HEK293 (cell line): ENCODE measurements around the gene BORCS6.

Experiments used
- CTCF ChIA-PET: fragments of 350-600 bp; formaldehyde crosslinking; extraction: SDS; loops from one replicate; lab custom pipeline; 2021; ENCODE audit warnings: antibody characterized with exemption; lab: Yijun Ruan, JAX
- POLR2A ChIA-PET: fragments of 300-600 bp; formaldehyde crosslinking; extraction: SDS; loops from one replicate; lab custom pipeline; 2020; ENCODE audit warnings: antibody characterized with exemption, inconsistent platforms; lab: Yijun Ruan, JAX
- H3K27ac ChIP-seq: fragments of 200-500 bp; sonication (Bioruptor generic); 2 replicates; pipeline ENCODE4 v1.5.1; 2014; ENCODE audit warnings: low read depth, low read length, control low read depth, inconsistent platforms; ENCODE audit errors: extremely low read depth
- H3K36me3 ChIP-seq, 2 experiments: fragments of 200-500 bp in 1 of 2; sonication (Bioruptor generic) in 1 of 2; 1 replicate in 1 of 2; 2 replicates in 1 of 2; pipeline ENCODE4 v1.5.1; 2014 to 2017; ENCODE audit warnings: inconsistent platforms in 2 of 2, low read length in 2 of 2; ENCODE audit not compliant: control insufficient read depth in 2 of 2, insufficient read depth in 1 of 2
- H3K4me1 ChIP-seq: fragments of 200-500 bp; sonication (Bioruptor generic); 2 replicates; pipeline ENCODE4 v1.5.1; 2014; ENCODE audit warnings: mild to moderate bottlenecking, low read length, inconsistent platforms; ENCODE audit not compliant: control insufficient read depth, insufficient read depth
- H3K4me3 ChIP-seq: 2 replicates; pipeline ENCODE4 v1.5.1; 2011; ENCODE audit warnings: low read depth, mild to moderate bottlenecking, control low read depth, low read length, moderate library complexity
- H3K9me3 ChIP-seq: fragments of 200-500 bp; sonication (Bioruptor generic); 2 replicates; pipeline ENCODE4 v1.5.1; 2014; ENCODE audit warnings: low read depth, low read length, inconsistent platforms; ENCODE audit not compliant: control insufficient read depth, insufficient read depth
- BCL11B ChIP-seq: fragments of 450-650 bp; formaldehyde crosslinking; IDR thresholded peaks from 2 replicates; pipeline ENCODE4 v1.5.1; 2016; ENCODE audit warnings: low read depth, missing biosample characterization, missing genetic modification characterization
- ELK4 ChIP-seq: IDR thresholded peaks from 2 replicates; pipeline ENCODE4 v1.6.1; 2011; ENCODE audit warnings: mild to moderate bottlenecking, low read depth, low read length, borderline replicate concordance
- GLI4 ChIP-seq: fragments of 450-650 bp; formaldehyde crosslinking; IDR thresholded peaks from 2 replicates; pipeline ENCODE4 v1.5.1; 2016; ENCODE audit warnings: missing biosample characterization, missing genetic modification characterization
- KLF1 ChIP-seq: fragments of 450-650 bp; formaldehyde crosslinking; IDR thresholded peaks from 2 replicates; pipeline ENCODE4 v1.5.1; 2016; ENCODE audit warnings: missing biosample characterization, missing genetic modification characterization
- KLF8 ChIP-seq: fragments of 450-650 bp; formaldehyde crosslinking; IDR thresholded peaks from 2 replicates; pipeline ENCODE4 v1.5.1; 2016; ENCODE audit warnings: missing biosample characterization, missing genetic modification characterization
- RBAK ChIP-seq: fragments of 450-650 bp; formaldehyde crosslinking; IDR thresholded peaks from 2 replicates; pipeline ENCODE4 v1.5.1; 2016; ENCODE audit warnings: missing biosample characterization, missing genetic modification characterization
- SP2 ChIP-seq: fragments of 450-650 bp; formaldehyde crosslinking; IDR thresholded peaks from 2 replicates; pipeline ENCODE4 v1.5.1; 2016; ENCODE audit warnings: missing biosample characterization, missing genetic modification characterization
- TCF7L2 ChIP-seq: IDR thresholded peaks from 2 replicates; pipeline ENCODE4 v1.6.1; 2011; ENCODE audit warnings: low read depth, mild to moderate bottlenecking, inconsistent platforms, low read length, moderate library complexity, borderline replicate concordance
- TRIM28 ChIP-seq: IDR thresholded peaks from 2 replicates; pipeline ENCODE4 v1.6.1; 2011; ENCODE audit warnings: low read length, control low read depth, borderline replicate concordance
- ZBTB6 ChIP-seq: fragments of 450-650 bp; formaldehyde crosslinking; IDR thresholded peaks from 2 replicates; pipeline ENCODE4 v1.5.1; 2017; ENCODE audit warnings: missing biosample characterization, missing genetic modification characterization
- ZNF169 ChIP-seq: fragments of 450-650 bp; formaldehyde crosslinking; IDR thresholded peaks from 2 replicates; pipeline ENCODE4 v1.5.1; 2016; ENCODE audit warnings: missing biosample characterization, missing genetic modification characterization
- ZNF175 ChIP-seq: fragments of 450-650 bp; formaldehyde crosslinking; IDR thresholded peaks from 2 replicates; pipeline ENCODE4 v1.5.1; 2016; ENCODE audit warnings: missing biosample characterization, missing genetic modification characterization
- ZNF184 ChIP-seq: fragments of 450-650 bp; IDR thresholded peaks from 2 replicates; pipeline ENCODE4 v1.5.1; 2018; ENCODE audit warnings: missing biosample characterization, mild to moderate bottlenecking, missing genetic modification characterization
- ZNF311 ChIP-seq: fragments of 450-650 bp; formaldehyde crosslinking; IDR thresholded peaks from 2 replicates; pipeline ENCODE4 v1.5.1; 2017; ENCODE audit warnings: missing biosample characterization, missing genetic modification characterization, borderline replicate concordance
- ZNF366 ChIP-seq: fragments of 450-650 bp; formaldehyde crosslinking; conservative IDR thresholded peaks from 2 replicates; pipeline ENCODE4 v1.5.1; 2016; ENCODE audit warnings: missing biosample characterization, missing genetic modification characterization
- ZNF391 ChIP-seq: fragments of 450-650 bp; formaldehyde crosslinking; IDR thresholded peaks from 2 replicates; pipeline ENCODE4 v1.5.1; 2016; ENCODE audit warnings: low read depth, missing biosample characterization, missing genetic modification characterization, borderline replicate concordance
- ZNF423 ChIP-seq: fragments of 450-650 bp; formaldehyde crosslinking; IDR thresholded peaks from 2 replicates; pipeline ENCODE4 v1.5.1; 2016; ENCODE audit warnings: missing biosample characterization, missing genetic modification characterization
- ZNF433 ChIP-seq: fragments of 450-650 bp; formaldehyde crosslinking; IDR thresholded peaks from 2 replicates; pipeline ENCODE4 v1.5.1; 2016; ENCODE audit warnings: missing biosample characterization, missing genetic modification characterization, low read depth
- ZNF518A ChIP-seq: fragments of 450-650 bp; formaldehyde crosslinking; conservative IDR thresholded peaks from 2 replicates; pipeline ENCODE4 v1.5.1; 2016; ENCODE audit warnings: low read depth, missing biosample characterization, missing genetic modification characterization
- ZNF529 ChIP-seq: fragments of 450-650 bp; formaldehyde crosslinking; IDR thresholded peaks from 2 replicates; pipeline ENCODE4 v1.5.1; 2017; ENCODE audit warnings: missing genetic modification characterization, missing biosample characterization; ENCODE audit not compliant: insufficient replicate concordance
- ZNF707 ChIP-seq: fragments of 450-650 bp; formaldehyde crosslinking; IDR thresholded peaks from 2 replicates; pipeline ENCODE4 v1.5.1; 2016; ENCODE audit warnings: missing biosample characterization, missing genetic modification characterization
- ZNF776 ChIP-seq: fragments of 450-650 bp; formaldehyde crosslinking; IDR thresholded peaks from 2 replicates; pipeline ENCODE4 v1.5.0; 2017; ENCODE audit warnings: missing biosample characterization, missing genetic modification characterization, borderline replicate concordance
- ZNF777 ChIP-seq: fragments of 450-650 bp; formaldehyde crosslinking; IDR thresholded peaks from 2 replicates; pipeline ENCODE4 v1.5.1; 2017; ENCODE audit warnings: missing biosample characterization, missing genetic modification characterization, borderline replicate concordance
- ZSCAN4 ChIP-seq: fragments of 450-650 bp; formaldehyde crosslinking; IDR thresholded peaks from 2 replicates; pipeline ENCODE4 v1.5.1; 2017; ENCODE audit warnings: missing biosample characterization, missing genetic modification characterization
- ZXDB ChIP-seq: fragments of 450-650 bp; formaldehyde crosslinking; IDR thresholded peaks from 2 replicates; pipeline ENCODE4 v1.5.1; 2016; ENCODE audit warnings: missing biosample characterization, missing genetic modification characterization

The BORCS6 gene

GRCh38 chr17:8227238-8227581 is 37.2 kb upstream of the BORCS6 start:
- Histone ChIP-seq H3K4me1 (peaks cover 12% of the 10 kb centered on the region), H3K36me3 (peaks cover 24 to 52% of the 10 kb centered on the region in 2 experiments), H3K9me3 (no peaks in the 10 kb centered on the region), H3K4me3 (peak overlapping the region; percentile 21), H3K27ac (peak overlapping the region; percentile 61)
- TF ChIP-seq ZNF169 (tag by site-specific recombination) (0 out of 2 replicates have a peak, but pooled peaks have one; percentile 3), SP2 (tag by site-specific recombination) (no peak), KLF1 (tag by site-specific recombination) (no peak)
- POLR2A ChIA-PET: interaction anchor here (0.6 to 9.6 kb wide), 7 partner anchors 12 to 108 kb away, joined by 3 to 218 read pairs (median 4); partner anchors contain the start of genes AURKB, BORCS6, CTC1 and PFAS
- CTCF ChIA-PET: interaction anchor here (0.7 to 2.1 kb wide), 6 partner anchors 12 to 161 kb away, joined by 3 to 8 read pairs (median 4); partner anchors contain the start of gene ALOXE3

- CTCF ChIA-PET: interaction anchor here (0.6 to 2.1 kb wide), 7 partner anchors 12 to 173 kb away, joined by 3 to 8 read pairs (median 4); partner anchors contain the start of gene ALOXE3
- TF ChIP-seq ZNF175 (tag by site-specific recombination): no peak
- no peak for TF ChIP-seq ELK4
- TF ChIP-seq GLI4 (tag by site-specific recombination): no peak
- no peak for TF ChIP-seq ZNF433 (tag by site-specific recombination)
- no peak for TF ChIP-seq ZNF529 (tag by site-specific recombination)
- TF ChIP-seq ZNF707 (tag by site-specific recombination): no peak
- TF ChIP-seq ZNF776 (tag by site-specific recombination): no peak
- 0 out of 2 replicates have a peak, but pooled peaks have one; percentile 4 for TF ChIP-seq ZBTB6 (tag by site-specific recombination)
- TF ChIP-seq ZXDB (tag by site-specific recombination): peak; percentile 58; the same call in 1 of the 2 replicates
- peak; percentile 56; the same call in 1 of the 2 replicates for TF ChIP-seq ZNF391 (tag by site-specific recombination)
- peak; percentile 42 for TF ChIP-seq KLF1 (tag by site-specific recombination)
- peak; percentile 66 for TF ChIP-seq KLF8 (tag by site-specific recombination)
- no peak; the same call in 1 of the 2 replicates for TF ChIP-seq ZNF777
- no peak for TF ChIP-seq TCF7L2
- no peak; the same call in 1 of the 2 replicates for TF ChIP-seq ZSCAN4
- TF ChIP-seq ZNF184: peak; percentile 73
- TF ChIP-seq ZNF518A (tag by site-specific recombination): peak; percentile 30; the same call in 1 of the 2 replicates
- peak; percentile 86; the same call in 1 of the 2 replicates for TF ChIP-seq BCL11B (tag by site-specific recombination)
- no peak for TF ChIP-seq ZNF423
- TF ChIP-seq ZNF311 (tag by site-specific recombination): no peak
- peak; percentile 70; the same call in 1 of the 2 replicates for TF ChIP-seq TRIM28
- TF ChIP-seq ZNF366 (tag by site-specific recombination): peak; percentile 85
- TF ChIP-seq RBAK (tag by site-specific recombination): no peak
Observed at GRCh38 chr17:8226536-8227237, 36.7 kb upstream of the BORCS6 start.

More at GRCh38 chr17:8226536-8227237, 36.7 kb upstream of the BORCS6 start:
- peaks cover 23 to 47% of the 10 kb centered on the region in 2 experiments for H3K36me3 ChIP-seq
- H3K4me1 ChIP-seq: peaks cover 12% of the 10 kb centered on the region
- H3K9me3 ChIP-seq: no peaks in the 10 kb centered on the region
- H3K4me3 ChIP-seq: peak overlapping the region; percentile 44
- POLR2A ChIA-PET: interaction anchor here (0.6 to 9.6 kb wide), 8 partner anchors 12 to 107 kb away, joined by 3 to 218 read pairs (median 4); partner anchors contain the start of genes AURKB, BORCS6, CTC1 and PFAS
- peak overlapping the region; percentile 78 for H3K27ac ChIP-seq
